ENCODE measurements around the gene SH3BP4.
"Not testable (repeated sequence)": the region's sequence is repeated elsewhere in the genome, so short reads cannot be mapped to it uniquely, and the experiment has no call there.

Gene SH3BP4

GRCh38 chr2:235052514-235053354, 100.9 kb downstream of the SH3BP4 start:
- in situ Hi-C loops (cut with HindIII; ENCODE audit: low sequenced_read_pairs): no loop called here

- in situ Hi-C loops (cut with HindIII; ENCODE audit: low sequenced_read_pairs): no loop called here
Measured at GRCh38 chr2:235053651-235054050, 101.8 kb downstream of the SH3BP4 start.

GRCh38 chr2:235054475-235054874, 102.7 kb downstream of the SH3BP4 start:
- in situ Hi-C loops (cut with HindIII; ENCODE audit: low sequenced_read_pairs): no loop called here

- in situ Hi-C loops (cut with HindIII; ENCODE audit: low sequenced_read_pairs): no loop called here
Measured at GRCh38 chr2:235054919-235055318, 103.1 kb downstream of the SH3BP4 start.

- in situ Hi-C loops (cut with HindIII; ENCODE audit: low sequenced_read_pairs): no loop called here
Measured at GRCh38 chr2:235055891-235056516, 104.2 kb downstream of the SH3BP4 start.

- in situ Hi-C loops (cut with HindIII; ENCODE audit: low sequenced_read_pairs): no loop called here
Measured at GRCh38 chr2:235056768-235057167, 105.0 kb downstream of the SH3BP4 start.

DNA sequence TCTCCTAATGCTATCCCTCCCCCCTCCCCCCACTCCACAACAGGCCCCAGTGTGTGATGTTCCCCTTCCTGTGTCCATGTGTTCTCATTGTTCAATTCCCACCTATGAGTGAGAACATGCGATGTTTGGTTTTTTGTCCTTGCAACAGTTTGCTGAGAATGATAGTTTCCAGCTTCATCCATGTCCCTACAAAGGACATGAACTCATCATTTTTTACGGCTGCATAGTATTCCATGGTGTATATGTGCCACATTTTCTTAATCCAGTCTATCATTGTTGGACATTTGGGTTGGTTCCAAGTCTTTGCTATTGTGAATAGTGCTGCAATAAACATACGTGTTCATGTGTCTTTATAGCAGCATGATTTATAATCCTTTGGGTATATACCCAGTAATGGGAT, 105.8 kb downstream of the SH3BP4 start:
- in situ Hi-C loops (cut with HindIII; ENCODE audit: low sequenced_read_pairs): not testable (repeated sequence)

- in situ Hi-C loops (cut with HindIII; ENCODE audit: low sequenced_read_pairs): no loop called here
Measured at GRCh38 chr2:235059161-235059560, 107.3 kb downstream of the SH3BP4 start.

- in situ Hi-C loops (cut with HindIII; ENCODE audit: low sequenced_read_pairs): no loop called here
Measured at GRCh38 chr2:235061656-235062055, 109.8 kb downstream of the SH3BP4 start.

DNA sequence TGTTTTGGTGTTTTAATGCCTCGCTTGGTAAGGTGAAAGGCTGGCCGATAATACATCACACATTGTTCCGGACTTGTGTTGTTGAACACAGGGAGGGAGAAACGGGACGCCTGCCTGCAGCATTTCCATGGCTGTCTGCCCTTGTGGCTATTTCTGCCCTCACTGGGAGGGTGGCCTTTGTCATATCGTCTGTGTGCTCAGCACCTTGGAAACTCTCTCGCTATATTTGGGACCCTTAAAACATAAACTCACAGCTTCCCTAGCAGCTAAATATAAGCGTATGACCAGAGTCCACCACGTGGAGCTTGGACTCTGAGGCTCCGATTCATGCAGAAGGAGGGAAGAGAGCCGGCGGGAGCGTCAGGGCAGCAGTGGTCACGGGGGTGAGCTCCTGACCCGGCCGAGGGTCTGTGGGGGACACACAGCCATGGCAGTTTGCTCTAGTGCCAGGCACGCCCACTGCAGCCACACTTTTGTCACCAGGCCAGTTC, 111.7 kb downstream of the SH3BP4 start:
- in situ Hi-C loops (cut with HindIII; ENCODE audit: low sequenced_read_pairs): no loop called here

GRCh38 chr2:235064976-235065375, 113.2 kb downstream of the SH3BP4 start:
- in situ Hi-C loops (cut with HindIII; ENCODE audit: low sequenced_read_pairs): no loop called here

- in situ Hi-C loops (cut with HindIII; ENCODE audit: low sequenced_read_pairs): no loop called here
Measured at GRCh38 chr2:235066490-235066889, 114.7 kb downstream of the SH3BP4 start.

DNA sequence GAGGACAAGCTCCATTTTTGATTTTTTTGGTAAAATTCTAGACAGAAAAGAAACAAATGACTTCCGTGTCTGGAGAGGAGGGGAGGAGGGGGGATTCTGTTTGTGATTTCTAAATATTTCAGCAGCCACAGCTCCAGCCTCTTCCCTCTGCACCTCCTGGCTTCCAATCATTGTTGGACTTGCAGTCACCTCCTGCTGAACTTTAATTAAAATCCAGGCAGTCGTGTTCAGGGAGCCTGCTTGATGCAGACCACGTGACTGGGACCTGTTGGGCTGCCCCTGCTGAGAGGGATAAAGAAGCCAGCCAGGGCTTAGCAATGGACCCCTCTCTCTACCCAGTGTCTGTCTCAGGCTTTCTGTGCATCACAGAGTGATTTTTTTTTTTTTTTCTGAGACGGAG, 115.1 kb downstream of the SH3BP4 start:
- in situ Hi-C loops (cut with HindIII; ENCODE audit: low sequenced_read_pairs): no loop called here

DNA sequence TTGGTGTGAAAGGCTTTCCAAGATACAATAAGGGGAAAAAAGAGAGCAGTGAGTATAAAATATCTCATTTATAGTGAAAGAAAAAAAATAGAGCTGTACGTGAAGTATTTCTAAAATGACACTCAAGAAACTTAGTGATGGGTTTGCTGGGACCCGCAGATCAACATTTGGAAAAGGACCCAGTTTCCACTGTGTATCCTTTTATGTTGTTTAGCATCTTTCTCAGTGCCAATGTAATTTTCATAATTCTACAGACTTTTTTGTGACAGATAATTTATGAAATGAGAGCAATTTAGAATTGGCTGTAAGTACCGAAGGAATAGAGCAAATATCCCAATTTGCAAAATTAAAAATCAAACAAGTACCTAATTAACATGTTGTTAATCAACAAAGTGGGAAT, 116.9 kb downstream of the SH3BP4 start:
- in situ Hi-C loops (cut with HindIII; ENCODE audit: low sequenced_read_pairs): no loop called here

DNA sequence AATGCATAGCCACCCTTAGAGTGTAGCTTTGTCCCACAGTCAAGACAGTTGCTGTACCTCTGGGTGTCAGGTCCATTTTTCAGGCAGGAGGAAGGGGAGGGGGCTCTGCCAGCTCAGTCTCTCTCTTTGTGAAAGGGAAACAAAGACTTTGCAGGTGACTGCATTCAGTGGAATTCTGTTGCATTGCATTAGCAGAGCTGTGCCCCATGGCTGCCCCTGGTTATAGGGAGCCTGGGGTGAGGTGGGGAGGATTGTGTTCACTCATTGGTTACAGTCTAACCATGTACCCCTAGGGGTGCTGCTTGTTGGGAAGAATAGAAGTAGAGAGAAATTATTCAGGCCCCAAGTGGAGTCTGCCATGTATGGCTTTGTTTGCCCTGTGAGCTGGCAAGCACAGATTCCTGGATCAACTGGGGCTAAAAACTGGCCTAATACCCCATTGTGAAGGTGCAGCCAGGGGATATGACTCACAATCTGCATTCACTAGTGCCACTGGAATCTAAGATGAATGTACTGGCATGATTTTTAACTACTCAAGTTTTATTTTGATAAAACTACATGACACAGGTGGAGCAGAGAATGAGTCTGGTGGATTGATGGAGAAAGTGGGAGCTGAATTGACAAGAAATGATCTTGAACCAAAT, 118.4 kb downstream of the SH3BP4 start:
- in situ Hi-C loops (cut with HindIII; ENCODE audit: low sequenced_read_pairs): no loop called here

DNA sequence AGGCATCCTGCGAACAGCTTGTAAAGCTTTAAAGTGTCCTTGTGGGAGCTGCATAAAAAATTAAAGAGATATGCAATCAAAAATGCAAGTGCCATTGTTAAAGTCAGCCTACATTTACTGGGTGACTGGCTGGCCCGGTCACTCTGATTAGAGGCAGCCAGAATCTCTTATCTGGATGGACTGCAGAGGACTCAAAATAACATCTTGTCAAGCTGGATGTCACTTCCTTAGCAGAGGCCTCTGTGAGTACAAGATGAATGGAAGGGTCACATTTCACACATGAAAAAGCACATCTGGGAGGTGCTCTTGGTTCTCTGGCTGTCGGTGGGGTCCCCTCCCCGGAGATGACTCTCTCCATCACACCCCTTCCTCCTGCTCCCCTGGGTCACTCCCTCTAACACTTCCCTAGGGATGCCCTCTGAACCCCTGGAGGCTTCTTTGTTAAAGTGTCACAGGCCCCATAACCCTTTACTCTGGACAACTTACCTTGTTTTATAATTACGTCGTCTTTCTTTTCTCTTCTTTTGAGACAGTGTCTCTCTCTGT, 122.1 kb downstream of the SH3BP4 start:
- in situ Hi-C loops (cut with HindIII; ENCODE audit: low sequenced_read_pairs): no loop called here

DNA sequence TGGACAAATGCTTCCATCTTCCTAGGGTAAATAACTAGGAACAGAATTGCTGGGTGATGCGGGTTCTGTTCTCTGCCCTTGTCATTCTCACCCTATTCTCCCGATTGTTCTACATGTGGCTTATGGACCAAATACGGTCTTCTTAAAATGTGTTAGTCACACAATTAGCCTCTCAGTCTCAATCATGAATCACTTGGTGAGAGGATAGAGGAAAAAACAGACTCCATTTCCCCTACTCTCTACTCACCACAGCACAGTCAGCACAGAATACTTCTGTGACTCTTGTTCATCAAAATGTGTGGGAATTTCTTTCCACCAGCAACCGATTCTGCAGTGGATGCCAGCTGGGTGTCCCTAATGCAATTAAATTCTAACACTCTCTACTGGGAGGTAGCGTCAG, 125.2 kb downstream of the SH3BP4 start:
- in situ Hi-C loops (cut with HindIII; ENCODE audit: low sequenced_read_pairs): no loop called here

DNA sequence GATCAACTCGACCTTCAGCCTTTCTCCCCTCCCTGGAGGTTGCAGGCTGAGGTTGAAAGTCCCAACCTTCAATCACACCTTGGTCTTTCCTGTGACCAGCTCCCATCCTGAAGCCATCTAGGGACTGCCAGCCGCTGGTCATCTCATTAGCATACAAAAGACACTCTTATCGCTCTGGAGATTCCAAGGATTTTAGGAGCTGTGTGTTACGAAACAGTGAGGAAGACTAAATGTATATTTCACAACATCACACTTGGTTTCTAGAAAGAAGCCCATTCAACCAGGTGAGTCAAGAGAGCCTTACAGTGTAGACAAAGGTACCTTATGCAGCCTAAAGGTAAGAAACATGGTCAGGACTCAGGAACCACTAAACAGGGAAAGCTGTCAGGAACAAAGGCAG, 126.4 kb downstream of the SH3BP4 start:
- in situ Hi-C loops (cut with HindIII; ENCODE audit: low sequenced_read_pairs): no loop called here

- in situ Hi-C loops (cut with HindIII; ENCODE audit: low sequenced_read_pairs): no loop called here
Measured at GRCh38 chr2:235078914-235079472, 127.2 kb downstream of the SH3BP4 start.

- in situ Hi-C loops (cut with HindIII; ENCODE audit: low sequenced_read_pairs): no loop called here
Measured at GRCh38 chr2:235080101-235080500, 128.3 kb downstream of the SH3BP4 start.
